GM12878 (cell line): ENCODE measurements around the gene ZNF629. TPM values are rescaled to one million over a fixed set of nuclear protein-coding genes. Genes with fewer than 3 reads are reported as not detected.

ENCODE experiments used
- CBX5 ChIP-seq: sonication (generic); IDR thresholded peaks from 2 replicates; pipeline ENCODE4 v1.6.1; 2016; ENCODE audit warnings: low read depth, moderate library complexity, mild to moderate bottlenecking, inconsistent platforms
- EZH2 ChIP-seq: IDR thresholded peaks from 2 replicates; pipeline ENCODE4 v1.6.1; 2012; ENCODE audit warnings: low read depth, mild to moderate bottlenecking, control low read depth, inconsistent platforms, low read length, borderline replicate concordance; ENCODE audit not compliant: control insufficient read depth
- GATAD2B ChIP-seq: fragments of 450-650 bp; conservative IDR thresholded peaks from 2 replicates; pipeline ENCODE4 v1.6.1; 2017; ENCODE audit warnings: low read depth, mild to moderate bottlenecking, moderate library complexity
- IKZF1 ChIP-seq: fragments of 450-650 bp; conservative IDR thresholded peaks from 2 replicates; pipeline ENCODE4 v1.6.1; 2017; ENCODE audit warnings: antibody characterized with exemption, mild to moderate bottlenecking
- IRF4 ChIP-seq: IDR thresholded peaks from 2 replicates; pipeline ENCODE4 v1.6.1; 2011; ENCODE audit warnings: low read depth, low read length
- LARP7 ChIP-seq: fragments of 450-650 bp; IDR thresholded peaks from 2 replicates; pipeline ENCODE4 v1.6.1; 2017; ENCODE audit warnings: mild to moderate bottlenecking
- MYB ChIP-seq: fragments of 150-350 bp; IDR thresholded peaks from 2 replicates; pipeline ENCODE4 v1.6.1; 2014; ENCODE audit warnings: mild to moderate bottlenecking, low read depth, low read length, borderline replicate concordance
- NFIC ChIP-seq: IDR thresholded peaks from 2 replicates; pipeline ENCODE4 v1.6.1; 2012; ENCODE audit warnings: low read depth, mild to moderate bottlenecking, inconsistent platforms, low read length, moderate library complexity
- NFYA ChIP-seq: IDR thresholded peaks from 2 replicates; pipeline ENCODE4 v1.6.1; 2011; ENCODE audit warnings: low read depth, mild to moderate bottlenecking, low read length, improper control_type of control experiment, borderline replicate concordance
- PAX8 ChIP-seq: fragments of 450-650 bp; IDR thresholded peaks from 2 replicates; pipeline ENCODE4 v1.6.1; 2017; ENCODE audit warnings: mild to moderate bottlenecking, moderate library complexity
- POLR2A ChIP-seq: IDR thresholded peaks from 2 replicates; pipeline ENCODE4 v1.6.1; 2011; ENCODE audit warnings: low read depth, mild to moderate bottlenecking, low read length
- RAD51 ChIP-seq: fragments of 450-650 bp; IDR thresholded peaks from 2 replicates; pipeline ENCODE4 v1.6.1; 2016; ENCODE audit warnings: moderate library complexity, mild to moderate bottlenecking, inconsistent platforms
- SIN3A ChIP-seq: IDR thresholded peaks from 2 replicates; pipeline ENCODE4 v1.6.1; 2012; ENCODE audit warnings: low read depth, low read length, improper control_type of control experiment
- SIX5 ChIP-seq: IDR thresholded peaks from 2 replicates; pipeline ENCODE4 v1.6.1; 2011; ENCODE audit warnings: mild to moderate bottlenecking, low read depth, low read length, moderate library complexity; ENCODE audit not compliant: severe bottlenecking
- TCF12 ChIP-seq: IDR thresholded peaks from 2 replicates; pipeline ENCODE4 v1.6.1; 2011; ENCODE audit warnings: low read depth, mild to moderate bottlenecking, low read length
- TCF3 ChIP-seq: IDR thresholded peaks from 2 replicates; pipeline ENCODE4 v1.6.1; 2012; ENCODE audit warnings: low read depth, mild to moderate bottlenecking, low read length, borderline replicate concordance; ENCODE audit not compliant: insufficient read depth
- polyA plus RNA-seq, 11 experiments: library from polyadenylated mRNA; depleted of rRNA in 4 of 11; unstranded in 6 of 11; stranded (reverse) in 5 of 11; fragments of >200 nt; fragmentation: Nextera tagmentation in 4 of 11; fragmentation: Illumina TruSeq in 1 of 11; extraction: Ambion mirVana in 4 of 11; extraction: Trizol in 1 of 11; gene quantifications; 1 replicate in 1 of 11; 2 replicates in 10 of 11; pipeline versions ENCODE4 v1.2.1 to v1.2.3, GENCODE V29; 2011 to 2016; ENCODE audit warnings: inconsistent platforms in 2 of 11, missing spikeins in 2 of 11, low read depth in 1 of 11
- total RNA-seq, 4 experiments: library from RNA; depleted of rRNA in 3 of 4; stranded (reverse); fragments of >200 nt in 3 of 4; fragmentation: Illumina TruSeq in 1 of 4; extraction: Trizol in 1 of 4; gene quantifications; 2 replicates each; pipeline versions ENCODE4 v1.2.1 to v1.2.3, GENCODE V29; 2013 to 2021
- TF ChIP-seq, protein P1 (sequence below): fragments of 450-650 bp; IDR thresholded peaks from 2 replicates; pipeline ENCODE4 v1.6.1; 2017; ENCODE audit warnings: mild to moderate bottlenecking
- TF ChIP-seq, protein P2 (sequence below): IDR thresholded peaks from 2 replicates; pipeline ENCODE4 v1.6.1; 2011; ENCODE audit warnings: low read depth, low read length, improper control_type of control experiment, borderline replicate concordance
- TF ChIP-seq, protein P3 (sequence below): fragments of 450-650 bp; formaldehyde crosslinking; IDR thresholded peaks from 2 replicates; pipeline ENCODE4 v1.5.0; 2022; ENCODE audit warnings: mild to moderate bottlenecking, missing genetic modification characterization
- TF ChIP-seq, protein P4 (sequence below): IDR thresholded peaks from 2 replicates; pipeline ENCODE4 v1.6.1; 2012; ENCODE audit warnings: low read depth, low read length, improper control_type of control experiment
- TF ChIP-seq, protein P5 (sequence below): fragments of 450-650 bp; IDR thresholded peaks from 2 replicates; pipeline ENCODE4 v1.6.1; 2016; ENCODE audit warnings: mild to moderate bottlenecking

ZNF629 gene
- total and polyA plus RNA-seq, 10 of the 15 experiments (the other 5 are each of a cell fraction or from before 2014, with no cell fraction given), result 0.02 to 0.69 (median 0.40) TPM

DNA sequence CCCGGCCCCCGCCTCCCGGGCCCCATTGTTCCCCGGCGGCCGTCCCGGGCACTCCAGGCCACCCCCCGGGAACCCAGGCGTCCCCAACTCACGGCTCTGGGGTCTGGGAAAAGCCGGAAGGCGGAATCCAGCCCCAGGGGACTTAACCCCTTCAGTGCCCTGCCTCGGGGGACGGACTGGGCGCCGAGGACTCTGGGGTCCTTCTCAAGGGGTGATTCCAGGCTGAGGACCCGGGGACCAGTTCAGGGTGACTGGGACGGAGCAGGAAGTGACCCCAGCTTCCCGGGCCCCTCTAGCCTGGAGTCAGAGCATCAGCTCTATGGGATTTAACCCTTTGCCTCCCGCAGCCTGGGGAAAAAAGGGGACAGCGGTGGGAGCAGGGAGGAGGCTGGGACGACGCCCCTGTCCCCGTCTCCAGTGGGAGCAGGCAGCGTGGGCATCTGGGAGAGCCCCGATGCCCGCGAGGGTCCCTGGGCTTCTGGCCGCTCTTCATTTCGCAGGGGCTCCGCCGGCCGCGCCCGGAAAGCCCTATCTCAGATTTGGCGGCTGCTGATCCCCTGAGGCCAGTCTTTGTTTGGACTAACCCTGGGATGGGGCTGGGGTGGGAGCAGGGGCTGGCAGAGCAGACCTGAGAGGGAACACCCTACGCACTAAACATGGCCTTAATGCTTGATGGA, at the start of gene ZNF629 (continued):
- TF ChIP-seq SIX5 (no peak), CBX5 (no peak), SIN3A (no peak), EZH2 (no peak), TCF3 (no peak), IRF4 (no peak), MYB (no peak), LARP7 (no peak), TCF12 (0 out of 2 replicates have a peak, but pooled peaks have one; percentile 11), RAD51 (no peak), IKZF1 (peak; percentile 63), GATAD2B (peak; percentile 35; the same call in 1 of the 2 replicates), NFIC (no peak), POLR2A (no peak), PAX8 (no peak), NFYA (no peak)
- TF ChIP-seq, protein P1, sequence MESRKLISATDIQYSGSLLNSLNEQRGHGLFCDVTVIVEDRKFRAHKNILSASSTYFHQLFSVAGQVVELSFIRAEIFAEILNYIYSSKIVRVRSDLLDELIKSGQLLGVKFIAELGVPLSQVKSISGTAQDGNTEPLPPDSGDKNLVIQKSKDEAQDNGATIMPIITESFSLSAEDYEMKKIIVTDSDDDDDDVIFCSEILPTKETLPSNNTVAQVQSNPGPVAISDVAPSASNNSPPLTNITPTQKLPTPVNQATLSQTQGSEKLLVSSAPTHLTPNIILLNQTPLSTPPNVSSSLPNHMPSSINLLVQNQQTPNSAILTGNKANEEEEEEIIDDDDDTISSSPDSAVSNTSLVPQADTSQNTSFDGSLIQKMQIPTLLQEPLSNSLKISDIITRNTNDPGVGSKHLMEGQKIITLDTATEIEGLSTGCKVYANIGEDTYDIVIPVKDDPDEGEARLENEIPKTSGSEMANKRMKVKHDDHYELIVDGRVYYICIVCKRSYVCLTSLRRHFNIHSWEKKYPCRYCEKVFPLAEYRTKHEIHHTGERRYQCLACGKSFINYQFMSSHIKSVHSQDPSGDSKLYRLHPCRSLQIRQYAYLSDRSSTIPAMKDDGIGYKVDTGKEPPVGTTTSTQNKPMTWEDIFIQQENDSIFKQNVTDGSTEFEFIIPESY, result no peak
- TF ChIP-seq, protein P2, sequence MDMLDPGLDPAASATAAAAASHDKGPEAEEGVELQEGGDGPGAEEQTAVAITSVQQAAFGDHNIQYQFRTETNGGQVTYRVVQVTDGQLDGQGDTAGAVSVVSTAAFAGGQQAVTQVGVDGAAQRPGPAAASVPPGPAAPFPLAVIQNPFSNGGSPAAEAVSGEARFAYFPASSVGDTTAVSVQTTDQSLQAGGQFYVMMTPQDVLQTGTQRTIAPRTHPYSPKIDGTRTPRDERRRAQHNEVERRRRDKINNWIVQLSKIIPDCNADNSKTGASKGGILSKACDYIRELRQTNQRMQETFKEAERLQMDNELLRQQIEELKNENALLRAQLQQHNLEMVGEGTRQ, result no peak
- TF ChIP-seq, protein P3, sequence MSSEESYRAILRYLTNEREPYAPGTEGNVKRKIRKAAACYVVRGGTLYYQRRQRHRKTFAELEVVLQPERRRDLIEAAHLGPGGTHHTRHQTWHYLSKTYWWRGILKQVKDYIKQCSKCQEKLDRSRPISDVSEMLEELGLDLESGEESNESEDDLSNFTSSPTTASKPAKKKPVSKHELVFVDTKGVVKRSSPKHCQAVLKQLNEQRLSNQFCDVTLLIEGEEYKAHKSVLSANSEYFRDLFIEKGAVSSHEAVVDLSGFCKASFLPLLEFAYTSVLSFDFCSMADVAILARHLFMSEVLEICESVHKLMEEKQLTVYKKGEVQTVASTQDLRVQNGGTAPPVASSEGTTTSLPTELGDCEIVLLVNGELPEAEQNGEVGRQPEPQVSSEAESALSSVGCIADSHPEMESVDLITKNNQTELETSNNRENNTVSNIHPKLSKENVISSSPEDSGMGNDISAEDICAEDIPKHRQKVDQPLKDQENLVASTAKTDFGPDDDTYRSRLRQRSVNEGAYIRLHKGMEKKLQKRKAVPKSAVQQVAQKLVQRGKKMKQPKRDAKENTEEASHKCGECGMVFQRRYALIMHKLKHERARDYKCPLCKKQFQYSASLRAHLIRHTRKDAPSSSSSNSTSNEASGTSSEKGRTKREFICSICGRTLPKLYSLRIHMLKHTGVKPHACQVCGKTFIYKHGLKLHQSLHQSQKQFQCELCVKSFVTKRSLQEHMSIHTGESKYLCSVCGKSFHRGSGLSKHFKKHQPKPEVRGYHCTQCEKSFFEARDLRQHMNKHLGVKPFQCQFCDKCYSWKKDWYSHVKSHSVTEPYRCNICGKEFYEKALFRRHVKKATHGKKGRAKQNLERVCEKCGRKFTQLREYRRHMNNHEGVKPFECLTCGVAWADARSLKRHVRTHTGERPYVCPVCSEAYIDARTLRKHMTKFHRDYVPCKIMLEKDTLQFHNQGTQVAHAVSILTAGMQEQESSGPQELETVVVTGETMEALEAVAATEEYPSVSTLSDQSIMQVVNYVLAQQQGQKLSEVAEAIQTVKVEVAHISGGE (CRISPR knock-in tag), result no peak
- TF ChIP-seq, protein P4, sequence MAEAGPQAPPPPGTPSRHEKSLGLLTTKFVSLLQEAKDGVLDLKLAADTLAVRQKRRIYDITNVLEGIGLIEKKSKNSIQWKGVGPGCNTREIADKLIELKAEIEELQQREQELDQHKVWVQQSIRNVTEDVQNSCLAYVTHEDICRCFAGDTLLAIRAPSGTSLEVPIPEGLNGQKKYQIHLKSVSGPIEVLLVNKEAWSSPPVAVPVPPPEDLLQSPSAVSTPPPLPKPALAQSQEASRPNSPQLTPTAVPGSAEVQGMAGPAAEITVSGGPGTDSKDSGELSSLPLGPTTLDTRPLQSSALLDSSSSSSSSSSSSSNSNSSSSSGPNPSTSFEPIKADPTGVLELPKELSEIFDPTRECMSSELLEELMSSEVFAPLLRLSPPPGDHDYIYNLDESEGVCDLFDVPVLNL, result no peak
- TF ChIP-seq, protein P5, sequence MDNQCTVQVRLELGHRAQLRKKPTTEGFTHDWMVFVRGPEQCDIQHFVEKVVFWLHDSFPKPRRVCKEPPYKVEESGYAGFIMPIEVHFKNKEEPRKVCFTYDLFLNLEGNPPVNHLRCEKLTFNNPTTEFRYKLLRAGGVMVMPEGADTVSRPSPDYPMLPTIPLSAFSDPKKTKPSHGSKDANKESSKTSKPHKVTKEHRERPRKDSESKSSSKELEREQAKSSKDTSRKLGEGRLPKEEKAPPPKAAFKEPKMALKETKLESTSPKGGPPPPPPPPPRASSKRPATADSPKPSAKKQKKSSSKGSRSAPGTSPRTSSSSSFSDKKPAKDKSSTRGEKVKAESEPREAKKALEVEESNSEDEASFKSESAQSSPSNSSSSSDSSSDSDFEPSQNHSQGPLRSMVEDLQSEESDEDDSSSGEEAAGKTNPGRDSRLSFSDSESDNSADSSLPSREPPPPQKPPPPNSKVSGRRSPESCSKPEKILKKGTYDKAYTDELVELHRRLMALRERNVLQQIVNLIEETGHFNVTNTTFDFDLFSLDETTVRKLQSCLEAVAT, result no peak
